Stimulated activated CD8-positive, alpha-beta memory T cell treated with anti-CD3 and anti-CD28 coated beads, Interleukin-4, amount 100 ng/mL, for 1 hour (primary cell): Measurements from ENCODE around the gene INO80B.
"Not testable (repeated sequence)": the region's sequence is repeated elsewhere in the genome, so short reads cannot be mapped to it uniquely, and the experiment has no call there.

Experiments
- DNase-seq, 2 donors: peaks; one replicate each; pipeline ENCODE4 v3.0.0-alpha.2; 2020; ENCODE audit warnings: low read depth in 2 of 2, low spot score in 1 of 2

Gene INO80B

DNA sequence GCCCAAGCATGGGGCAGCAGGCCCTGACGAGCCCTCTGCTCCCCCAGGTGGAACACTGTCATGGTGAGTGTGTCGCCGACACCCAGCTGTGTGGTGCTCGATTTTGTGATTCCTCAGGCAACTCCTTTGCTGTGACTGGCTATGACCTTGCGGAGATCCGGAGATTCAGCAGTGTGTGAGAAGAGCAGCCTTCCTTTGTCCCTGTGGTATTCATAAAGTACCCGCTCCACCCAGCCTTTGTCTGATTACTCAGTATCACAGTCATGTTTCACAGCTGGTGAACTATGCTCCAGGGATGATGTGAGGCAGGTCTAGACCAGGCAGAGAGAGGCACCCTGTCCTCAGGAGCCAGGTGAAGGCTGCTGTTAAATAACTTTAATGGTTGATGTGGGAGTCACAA, 29.4 kb upstream of the INO80B start:
- DNase-seq: no peak

DNA sequence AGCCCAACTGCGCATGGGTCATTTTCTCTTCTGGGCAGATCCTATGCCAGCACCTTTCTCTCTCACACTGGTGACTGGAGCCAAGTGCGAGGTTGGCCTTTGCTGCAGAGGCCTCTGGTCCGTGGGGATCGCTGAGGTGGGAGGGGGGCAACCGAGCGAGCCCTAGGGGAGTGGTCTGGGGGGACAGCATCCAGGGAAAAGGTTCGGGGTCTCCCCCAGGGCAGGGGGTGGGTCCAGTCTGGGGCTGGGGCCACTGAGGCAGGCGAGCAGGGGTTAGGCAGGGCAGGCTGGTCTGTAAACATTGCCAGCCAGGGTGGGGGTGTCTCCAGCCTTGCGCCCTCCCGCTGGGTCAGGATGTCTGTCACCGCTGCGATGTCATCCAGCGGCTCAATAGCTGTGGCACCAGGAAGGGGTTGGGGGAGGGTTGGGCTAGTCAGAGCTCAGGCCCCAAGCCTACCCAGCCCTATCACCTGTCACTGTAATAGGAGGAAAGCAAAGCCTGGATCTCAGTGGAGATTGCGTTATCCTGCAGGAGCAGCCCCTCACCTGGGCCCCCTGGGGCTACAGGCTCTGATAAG, 28.6 kb upstream of the INO80B start:
- DNase-seq: no peak

DNA sequence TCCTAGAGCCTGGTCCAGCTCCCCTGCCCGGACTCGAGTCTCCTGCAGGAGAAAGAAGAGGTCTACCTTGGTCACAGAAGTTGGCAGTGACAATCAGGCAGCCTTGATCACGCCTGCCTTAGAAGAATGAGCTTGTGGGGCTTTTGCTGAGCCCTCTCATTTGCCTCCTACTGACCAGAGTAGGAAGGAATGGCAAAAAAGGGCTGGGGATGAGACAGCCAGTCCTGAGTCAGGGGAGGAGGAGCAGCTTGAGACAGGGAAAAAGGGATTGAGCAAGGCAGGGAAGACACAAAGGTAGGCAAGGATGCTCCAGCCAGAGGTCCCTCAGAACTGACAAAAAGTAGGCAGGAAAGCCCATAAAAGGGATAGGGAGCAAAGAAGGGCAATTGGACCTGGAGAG, 27.3 kb upstream of the INO80B start:
- DNase-seq: no peak

DNA sequence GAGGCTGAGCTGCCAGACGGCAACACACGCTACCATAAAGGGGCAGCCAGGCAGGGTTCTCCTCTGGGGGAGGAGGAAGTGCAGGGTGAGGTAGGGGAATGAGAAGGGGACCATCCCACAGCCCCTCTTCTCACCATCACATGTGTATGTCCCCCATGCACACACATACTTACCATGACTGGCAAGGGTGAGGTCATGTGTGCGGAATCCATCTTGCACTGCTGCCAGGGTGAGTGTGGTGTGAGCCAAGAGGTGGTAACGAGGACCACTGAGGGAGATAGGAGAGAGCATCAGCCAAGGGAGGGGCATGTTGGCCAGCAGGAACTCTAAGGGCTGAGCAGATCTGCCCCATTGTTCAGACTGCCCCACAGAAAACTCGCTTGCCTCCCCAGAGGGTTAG, 26.2 kb upstream of the INO80B start:
- no peak for DNase-seq

DNA sequence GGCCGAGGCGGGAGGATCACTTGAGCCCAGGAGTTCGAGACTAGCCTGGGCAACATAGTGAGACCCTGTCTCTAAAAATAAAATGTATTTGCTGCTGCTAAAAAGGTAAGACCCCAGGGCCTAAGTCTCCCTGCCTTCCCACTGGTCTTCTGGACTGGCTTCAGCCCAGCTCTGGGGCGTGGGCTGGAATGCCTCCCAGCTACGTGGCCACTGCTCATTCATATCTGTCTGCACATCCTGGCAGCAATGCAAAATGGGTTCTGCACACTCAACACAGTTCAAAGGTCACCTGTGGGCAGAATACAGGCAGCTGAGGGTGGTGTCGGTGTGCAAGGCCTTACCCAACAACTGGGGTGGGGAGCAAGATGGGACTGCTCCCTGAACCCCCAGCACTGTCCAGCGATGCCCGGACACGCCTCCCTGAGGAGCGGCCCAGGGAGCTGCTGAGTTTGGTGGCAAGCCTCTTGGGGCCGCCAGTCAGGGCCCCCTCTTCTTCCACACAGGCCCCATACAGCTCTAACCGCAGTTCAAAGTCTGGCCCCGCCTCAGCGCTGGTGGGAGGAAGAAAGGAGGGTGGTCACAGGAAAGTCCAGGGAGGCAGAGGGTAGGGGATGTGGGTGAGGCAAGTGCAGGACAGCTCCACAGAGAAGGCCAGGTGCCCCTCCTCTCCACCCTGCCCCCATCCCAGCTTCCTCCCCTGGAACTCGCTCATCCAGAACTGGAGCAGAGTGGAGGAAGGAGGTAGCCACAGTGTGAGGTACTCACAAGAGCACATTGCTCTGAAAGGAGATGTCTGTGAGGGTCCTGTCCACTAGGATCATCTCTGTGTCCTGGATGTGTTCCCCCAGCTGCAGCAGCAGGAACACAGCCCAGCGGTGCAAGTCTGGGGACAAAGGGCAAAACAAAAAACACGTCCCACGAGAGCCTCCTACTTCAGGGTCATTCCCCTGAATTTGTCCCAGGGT, 25.1 kb upstream of the INO80B start:
- no peak for DNase-seq

DNA sequence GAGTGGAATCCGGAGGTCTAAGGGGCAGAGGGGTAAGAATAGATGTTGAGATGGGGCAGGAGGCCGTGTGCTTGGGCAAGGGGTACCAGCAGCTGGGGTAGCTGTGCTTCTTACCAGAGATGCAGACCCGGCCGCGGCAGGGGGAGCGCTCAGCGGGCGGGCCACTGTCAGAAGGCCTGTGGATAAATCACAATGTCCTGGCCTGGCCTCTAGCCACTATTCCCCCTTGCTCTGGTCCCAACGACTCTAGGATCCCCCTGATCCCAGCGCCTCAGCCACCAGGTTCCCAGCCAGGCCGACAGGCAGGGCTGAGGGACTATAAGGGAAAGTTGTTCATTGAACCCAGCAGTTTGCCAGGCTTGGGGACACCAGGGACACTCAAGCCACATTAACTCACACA, 24.4 kb upstream of the INO80B start:
- DNase-seq: no peak

DNA sequence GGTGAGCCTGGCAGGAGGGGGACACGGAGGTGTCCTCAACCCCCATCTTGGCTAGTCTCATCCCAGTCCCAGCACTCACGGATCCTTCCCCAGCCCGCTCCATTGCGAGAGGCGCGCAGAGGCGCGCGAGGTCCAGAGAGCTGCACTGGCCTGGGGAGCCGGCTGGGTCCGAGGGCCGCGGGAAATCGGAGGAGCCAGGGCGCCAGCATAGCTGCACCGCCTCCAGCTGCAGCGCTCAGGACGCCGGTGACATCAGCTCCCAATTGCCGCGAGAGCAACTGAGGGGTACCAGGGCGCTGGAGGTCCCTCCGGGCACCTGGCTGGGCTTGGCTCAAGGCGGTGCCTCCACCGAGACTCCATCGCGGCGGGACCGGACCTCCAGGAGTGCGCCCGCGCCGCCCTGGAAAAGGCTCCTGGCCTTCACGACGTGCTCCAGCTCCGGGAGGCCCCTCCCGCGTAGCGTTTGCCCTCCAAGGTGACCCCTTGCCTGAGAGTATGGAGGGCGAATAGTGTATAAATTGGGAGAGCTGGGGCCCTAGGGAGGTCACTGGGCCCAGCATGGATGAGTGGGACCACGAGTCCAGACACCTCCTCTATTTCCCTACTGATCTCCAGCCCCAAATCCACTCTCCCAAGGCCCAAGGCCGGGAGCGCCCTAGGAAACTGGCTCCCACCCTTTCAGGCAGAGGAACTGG, 18.6 kb upstream of the INO80B start:
- DNase-seq: no peak

DNA sequence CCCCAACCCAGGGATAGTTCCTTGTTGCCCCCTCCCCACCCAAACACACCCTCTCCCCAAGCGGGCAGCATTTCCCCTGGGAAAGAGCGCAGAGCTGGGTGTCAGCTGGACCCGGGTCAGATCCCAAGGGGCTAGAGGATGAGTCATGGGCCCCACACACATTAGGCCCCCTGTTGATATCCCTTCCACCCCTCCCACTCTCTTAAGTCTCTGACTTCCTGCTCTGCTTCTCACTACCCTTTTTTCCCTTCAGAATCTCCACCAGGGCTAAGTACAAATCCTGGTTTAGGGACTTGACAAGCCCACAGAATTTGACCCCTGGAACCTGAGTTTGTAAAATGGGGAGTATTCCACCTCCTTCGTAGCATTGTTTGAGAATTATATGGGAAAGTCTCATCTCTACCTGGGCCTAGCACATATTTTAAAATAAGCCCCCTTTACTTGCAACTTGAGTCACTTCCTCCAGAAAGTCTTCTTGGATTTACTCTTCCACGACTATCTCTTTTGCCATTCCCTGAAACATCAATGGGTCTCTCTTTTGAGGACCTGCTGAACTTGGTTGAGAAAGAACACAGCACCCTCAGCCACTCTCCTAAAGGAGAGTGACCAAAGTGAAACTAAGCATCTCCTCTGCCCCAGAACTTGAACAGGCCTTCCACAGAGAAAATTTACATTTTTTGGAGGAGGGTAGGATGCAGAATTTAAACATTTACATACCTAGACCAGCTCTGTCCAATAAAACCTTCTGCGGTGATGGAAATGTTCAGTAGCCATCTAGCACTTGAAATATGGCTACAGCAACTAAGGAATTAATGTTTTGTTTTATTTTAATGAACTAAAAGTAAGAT, 17.8 kb upstream of the INO80B start:
- no peak for DNase-seq

DNA sequence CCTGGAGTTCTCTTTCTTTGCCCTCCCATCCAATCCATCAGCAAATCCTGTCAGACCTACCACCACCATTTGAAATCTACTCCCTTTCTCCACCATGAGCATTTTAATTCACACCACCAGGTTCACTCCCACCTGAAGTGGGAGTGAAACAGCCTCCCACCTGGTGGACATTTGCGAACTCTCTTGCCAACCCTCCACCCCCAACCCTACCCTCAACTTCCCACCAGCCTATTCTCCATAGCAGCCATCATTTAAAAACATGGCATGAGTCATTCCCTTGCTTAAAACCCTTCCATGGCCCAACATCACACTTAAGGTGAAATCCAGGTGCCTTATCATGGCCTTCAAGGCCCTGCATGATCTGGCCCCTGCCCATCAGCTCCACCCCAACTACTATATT, 16.6 kb upstream of the INO80B start:
- no peak for DNase-seq

DNA sequence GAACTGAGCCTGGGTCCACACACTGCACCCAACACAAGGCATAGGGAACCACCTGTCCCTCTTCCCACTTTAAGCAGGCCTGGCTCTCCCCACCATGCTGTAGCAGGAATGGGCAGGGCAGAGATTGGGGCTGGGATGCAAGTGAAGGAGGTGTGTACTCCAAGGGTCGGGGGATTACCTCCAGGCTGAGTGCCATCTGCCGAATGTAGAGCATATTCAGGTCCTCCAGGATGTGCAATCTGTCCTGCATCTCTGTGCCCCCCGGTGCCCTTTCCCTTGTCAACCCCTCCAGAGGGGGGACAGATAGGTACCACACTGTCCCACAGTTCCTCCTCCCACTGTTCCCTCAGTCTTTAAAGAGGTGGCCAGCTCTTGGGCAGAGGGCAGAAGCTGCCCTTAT, 15.5 kb upstream of the INO80B start:
- DNase-seq: no peak

DNA sequence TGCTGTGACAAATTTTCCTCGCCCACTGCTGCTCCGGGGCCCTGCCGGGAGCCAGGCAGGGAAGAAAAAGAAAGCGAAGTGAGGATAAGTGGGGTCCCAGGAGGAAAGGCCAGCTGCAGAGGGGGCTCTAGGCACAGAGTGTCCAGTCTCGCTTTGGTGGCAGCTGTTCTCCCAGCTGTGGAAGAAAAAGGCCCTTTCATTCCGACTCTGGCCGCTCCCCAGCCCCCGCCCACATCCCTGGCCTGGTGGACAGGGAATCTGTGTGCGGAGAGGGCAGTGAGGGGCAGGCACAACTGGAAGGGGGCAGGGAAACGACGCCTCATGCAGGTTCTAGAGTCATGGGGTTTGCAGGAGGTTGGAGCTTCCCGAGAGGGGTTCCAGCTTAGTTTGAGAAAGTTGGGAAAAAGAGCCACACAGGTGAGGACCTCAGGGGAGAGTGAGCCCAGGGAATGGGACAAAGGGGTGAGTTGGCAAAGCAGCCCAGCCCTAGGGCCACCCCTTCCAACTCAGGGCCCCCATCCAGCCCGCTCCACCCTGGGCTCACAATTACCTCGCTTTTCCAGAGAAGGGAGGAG, 15.0 kb upstream of the INO80B start:
- DNase-seq: no peak

DNA sequence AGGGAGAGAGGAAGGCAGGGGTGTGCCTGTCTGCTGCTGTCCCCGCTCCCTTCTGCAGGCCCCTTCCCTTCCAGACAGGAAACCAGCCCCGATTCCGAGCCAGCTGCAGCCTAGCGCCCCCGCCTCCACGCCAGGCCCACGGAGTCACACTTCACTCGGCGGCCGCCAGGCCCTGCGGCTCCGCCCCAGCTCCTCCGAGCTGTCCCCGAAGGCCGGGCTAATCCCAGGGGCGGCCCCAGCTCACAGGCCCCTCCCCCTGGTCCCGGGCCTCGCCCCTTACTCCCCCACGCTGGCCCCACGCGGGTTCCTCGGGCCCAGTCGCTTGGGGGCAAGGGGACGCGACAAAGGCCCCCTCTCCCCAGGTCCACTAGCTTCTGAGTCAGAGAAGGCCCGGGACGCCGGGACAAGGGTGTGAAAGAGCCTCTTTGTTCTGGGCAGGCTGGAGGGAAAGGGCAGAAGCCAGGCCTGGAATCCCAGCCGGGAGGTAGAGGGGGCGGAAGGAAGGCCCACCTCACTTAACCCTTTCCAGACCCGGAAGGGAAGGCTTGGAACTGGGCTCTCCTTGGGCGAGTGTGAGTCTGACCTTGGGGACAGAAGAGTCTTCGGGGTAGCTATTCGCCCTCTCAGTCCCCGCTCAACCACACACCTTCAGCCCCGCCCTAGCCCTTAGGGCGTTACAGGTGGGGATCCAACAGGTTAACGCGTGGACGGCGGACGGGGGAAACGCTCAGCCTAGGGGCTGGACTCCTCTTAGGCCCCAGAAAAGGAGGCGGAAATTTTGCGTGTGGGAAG, 14.3 kb upstream of the INO80B start:
- DNase-seq: no peak

DNA sequence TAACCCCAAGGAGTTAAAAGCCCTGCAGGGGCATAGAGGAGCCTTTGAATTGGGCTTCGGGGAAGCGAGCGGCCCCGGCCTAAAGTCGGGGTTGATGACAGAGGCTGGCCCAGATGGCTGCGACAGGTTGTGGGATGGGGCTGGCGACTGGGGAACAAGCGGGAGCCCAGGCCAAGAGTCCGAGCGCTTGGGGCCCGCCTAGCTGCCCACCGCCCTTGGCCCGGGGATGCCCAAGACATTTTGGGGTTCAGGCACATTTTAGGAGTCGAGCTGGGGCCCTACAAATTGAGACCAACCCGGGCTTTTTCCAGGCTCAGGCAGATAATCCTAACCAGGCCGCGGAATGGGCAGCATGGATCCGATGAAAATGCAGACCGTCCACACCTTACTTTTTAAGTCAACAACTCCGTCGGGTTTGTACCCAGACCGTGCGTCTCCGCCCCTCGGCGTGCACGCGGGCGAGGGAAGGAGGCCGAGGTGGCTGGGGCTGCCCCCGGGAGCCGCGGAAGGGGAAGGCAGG, 13.7 kb upstream of the INO80B start:
- no peak for DNase-seq

DNA sequence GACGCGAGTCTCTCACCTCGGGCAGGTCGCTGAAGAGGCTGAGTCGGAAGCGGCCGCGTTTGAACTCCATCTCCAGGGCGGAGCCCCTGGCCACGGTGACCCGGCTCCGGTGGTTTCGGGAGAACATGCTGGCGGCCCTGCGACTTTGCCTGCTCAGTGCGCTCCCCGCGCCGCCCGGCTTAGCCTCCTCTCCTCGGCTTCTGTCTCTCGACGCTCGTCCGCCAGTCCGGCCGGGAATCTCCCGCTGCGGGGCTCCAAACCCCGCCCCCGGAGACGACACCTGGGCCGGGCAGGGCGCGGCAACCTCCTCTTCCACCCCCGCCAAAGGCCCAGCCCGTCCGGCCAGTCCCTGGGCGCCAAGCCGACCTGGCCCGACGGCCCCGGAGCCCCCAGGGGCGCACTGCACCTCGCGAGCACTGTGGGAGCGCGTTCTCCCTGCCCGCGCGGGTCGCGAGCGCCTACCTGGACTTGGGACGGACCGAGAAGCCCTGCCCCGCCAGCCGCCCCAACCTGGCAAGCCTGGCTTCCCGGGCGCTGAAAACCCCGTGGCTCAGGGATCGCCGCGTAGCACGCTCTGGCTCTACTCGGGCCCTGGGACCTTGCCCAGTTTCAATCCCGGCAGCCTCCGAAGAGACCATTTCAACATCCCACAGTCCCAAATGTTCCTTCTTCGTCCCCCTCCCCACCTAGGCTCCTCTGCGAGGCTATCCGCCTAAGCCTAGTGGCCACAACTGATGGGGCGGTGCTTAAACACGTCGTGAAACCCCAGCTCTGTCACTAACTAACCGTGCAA, 13.0 kb upstream of the INO80B start, which contains the start of gene RTKN:
TSS of gene RTKN (minus strand) at position 248 of the 793 bp plus-strand sequence. CDS start at position 127, 121 bp downstream.
- no peak for DNase-seq

DNA sequence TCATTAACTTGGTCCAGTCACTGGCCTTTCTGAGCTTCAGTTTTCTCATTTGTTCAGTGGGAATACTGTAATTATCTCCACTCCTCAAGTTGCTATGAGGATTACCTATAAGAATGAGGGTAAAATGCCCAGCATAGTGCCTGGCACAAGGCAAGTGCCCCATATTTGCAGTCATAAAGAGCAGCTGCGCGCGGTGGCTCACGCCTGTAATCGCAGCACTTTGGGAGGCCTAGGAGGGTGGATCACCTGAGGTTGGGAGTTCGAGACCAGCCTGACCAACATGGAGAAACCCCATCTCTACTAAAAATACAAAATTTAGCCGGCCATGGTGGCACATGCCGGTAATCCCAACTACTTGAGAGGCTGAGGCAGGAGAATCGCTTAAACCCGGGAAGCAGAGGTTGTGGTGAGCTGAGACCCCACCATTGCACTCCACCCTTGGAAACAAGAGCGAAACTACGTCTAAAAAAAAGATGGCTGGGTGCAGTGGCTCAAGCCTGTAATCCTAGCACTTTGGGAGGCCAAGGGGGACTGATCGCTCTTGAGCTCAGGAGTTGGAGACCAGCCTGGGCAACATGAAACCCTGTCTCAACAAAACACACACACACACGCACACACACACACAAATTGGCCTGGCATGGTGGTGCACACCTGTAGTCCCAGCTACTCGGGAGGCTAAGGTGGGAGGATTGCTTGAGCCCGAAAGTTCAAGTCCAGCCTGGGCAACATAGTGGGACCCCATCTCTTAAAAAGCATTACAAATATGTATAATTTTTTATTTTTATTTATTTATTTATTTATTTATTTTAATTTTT, 12.2 kb upstream of the INO80B start:
- not testable (repeated sequence) for DNase-seq

DNA sequence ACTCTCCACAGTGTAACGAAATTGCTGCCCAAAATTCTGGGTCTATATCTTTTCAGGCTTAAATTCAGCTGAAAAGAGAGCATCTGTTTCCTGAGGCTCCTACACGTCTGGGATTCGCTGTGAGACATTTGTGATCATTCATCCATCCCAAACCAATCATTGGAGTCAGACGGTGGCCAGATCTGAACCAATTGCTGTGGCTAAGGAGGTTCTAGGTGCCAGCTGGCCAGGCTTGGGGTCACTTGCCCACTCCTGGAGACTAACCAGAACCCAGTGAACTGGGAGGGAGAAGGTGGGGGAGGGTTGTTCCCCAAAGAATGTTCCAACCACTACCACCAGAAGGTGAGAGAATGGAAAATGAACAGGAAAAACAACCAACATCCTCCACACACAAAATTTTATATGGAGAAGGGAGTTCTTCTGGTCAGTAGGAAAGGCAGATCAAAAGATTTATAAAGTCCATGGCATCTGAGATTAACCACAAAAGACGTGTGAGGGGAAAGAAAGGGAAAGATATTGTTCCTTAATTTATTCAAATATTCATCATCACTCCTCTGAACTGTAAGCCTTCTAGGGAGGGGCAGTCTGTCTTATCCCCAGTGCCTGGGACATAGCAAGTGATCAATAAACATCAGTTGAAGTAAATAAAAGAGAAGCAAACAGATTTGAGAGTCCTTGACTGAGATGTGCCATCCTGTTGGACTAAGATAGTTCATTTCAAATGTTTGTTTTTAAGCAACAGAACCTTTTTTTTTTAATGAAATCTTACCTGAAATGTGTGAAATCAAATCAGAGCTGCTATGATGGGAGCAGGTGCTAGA, 10.2 kb upstream of the INO80B start:
- no peak for DNase-seq
